ENCODE data around the gene GTF2A1. TPM values are rescaled to one million over a fixed set of nuclear protein-coding genes. Genes with fewer than 3 reads are reported as not detected.

GTF2A1 gene
- polyA plus RNA-seq, 1 of the 3 experiments (the other 2 are of a cell fraction) = 7.6 TPM

- H3K79me2 ChIP-seq (ENCODE audit: insufficient read depth) = no peaks in the 10 kb centered on the region
- WGBS (ENCODE audit: low lambda C conversion rate) = 21% methylated on average over 5 of the region's 5 CpGs
- no peaks in the 10 kb centered on the region for H3K4me1 ChIP-seq (ENCODE audit: control insufficient read depth in 1 of 2, insufficient read depth in 2 of 2, low read depth in 1 of 2, low read length in 1 of 2)
- no peak for DNase-seq
- H4K20me1 ChIP-seq (ENCODE audit: insufficient read depth) = no peaks in the 10 kb centered on the region
- H3K27ac ChIP-seq (ENCODE audit: low read depth in 2 of 2, low read length in 1 of 2) = no peak overlapping the region
- H3K9me2 ChIP-seq = no peaks in the 10 kb centered on the region
- no peak overlapping the region for H3K4me2 ChIP-seq
- no peak overlapping the region for H3K4me3 ChIP-seq (ENCODE audit: low read depth in 2 of 2, low read length in 1 of 2)
- TF ChIP-seq, protein P1, sequence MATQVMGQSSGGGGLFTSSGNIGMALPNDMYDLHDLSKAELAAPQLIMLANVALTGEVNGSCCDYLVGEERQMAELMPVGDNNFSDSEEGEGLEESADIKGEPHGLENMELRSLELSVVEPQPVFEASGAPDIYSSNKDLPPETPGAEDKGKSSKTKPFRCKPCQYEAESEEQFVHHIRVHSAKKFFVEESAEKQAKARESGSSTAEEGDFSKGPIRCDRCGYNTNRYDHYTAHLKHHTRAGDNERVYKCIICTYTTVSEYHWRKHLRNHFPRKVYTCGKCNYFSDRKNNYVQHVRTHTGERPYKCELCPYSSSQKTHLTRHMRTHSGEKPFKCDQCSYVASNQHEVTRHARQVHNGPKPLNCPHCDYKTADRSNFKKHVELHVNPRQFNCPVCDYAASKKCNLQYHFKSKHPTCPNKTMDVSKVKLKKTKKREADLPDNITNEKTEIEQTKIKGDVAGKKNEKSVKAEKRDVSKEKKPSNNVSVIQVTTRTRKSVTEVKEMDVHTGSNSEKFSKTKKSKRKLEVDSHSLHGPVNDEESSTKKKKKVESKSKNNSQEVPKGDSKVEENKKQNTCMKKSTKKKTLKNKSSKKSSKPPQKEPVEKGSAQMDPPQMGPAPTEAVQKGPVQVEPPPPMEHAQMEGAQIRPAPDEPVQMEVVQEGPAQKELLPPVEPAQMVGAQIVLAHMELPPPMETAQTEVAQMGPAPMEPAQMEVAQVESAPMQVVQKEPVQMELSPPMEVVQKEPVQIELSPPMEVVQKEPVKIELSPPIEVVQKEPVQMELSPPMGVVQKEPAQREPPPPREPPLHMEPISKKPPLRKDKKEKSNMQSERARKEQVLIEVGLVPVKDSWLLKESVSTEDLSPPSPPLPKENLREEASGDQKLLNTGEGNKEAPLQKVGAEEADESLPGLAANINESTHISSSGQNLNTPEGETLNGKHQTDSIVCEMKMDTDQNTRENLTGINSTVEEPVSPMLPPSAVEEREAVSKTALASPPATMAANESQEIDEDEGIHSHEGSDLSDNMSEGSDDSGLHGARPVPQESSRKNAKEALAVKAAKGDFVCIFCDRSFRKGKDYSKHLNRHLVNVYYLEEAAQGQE (IDR thresholded peaks at IDR 0.05; ENCODE audit: low read depth, low read length) = no peak
- TF ChIP-seq, protein P2, sequence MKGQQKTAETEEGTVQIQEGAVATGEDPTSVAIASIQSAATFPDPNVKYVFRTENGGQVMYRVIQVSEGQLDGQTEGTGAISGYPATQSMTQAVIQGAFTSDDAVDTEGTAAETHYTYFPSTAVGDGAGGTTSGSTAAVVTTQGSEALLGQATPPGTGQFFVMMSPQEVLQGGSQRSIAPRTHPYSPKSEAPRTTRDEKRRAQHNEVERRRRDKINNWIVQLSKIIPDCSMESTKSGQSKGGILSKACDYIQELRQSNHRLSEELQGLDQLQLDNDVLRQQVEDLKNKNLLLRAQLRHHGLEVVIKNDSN (IDR thresholded peaks at IDR 0.05; ENCODE audit: borderline replicate concordance, low read depth) = no peak
- TF ChIP-seq SMC3 (IDR thresholded peaks at IDR 0.05; ENCODE audit: low read depth, low read length) (no peak), MEF2A (IDR thresholded peaks at IDR 0.05; ENCODE audit: borderline replicate concordance, low read depth) (no peak), TEAD4 (IDR thresholded peaks at IDR 0.05; ENCODE audit: borderline replicate concordance, insufficient read depth) (no peak), GATA2 (CRISPR knock-in tag; IDR thresholded peaks at IDR 0.05) (no peak), POLR2AphosphoS5 (IDR thresholded peaks at IDR 0.05; ENCODE audit: low read depth, low read length) (no peak), JUND (IDR thresholded peaks at IDR 0.05) (no peak), RFX5 (IDR thresholded peaks at IDR 0.05; ENCODE audit: low read length) (no peak), MAX (IDR thresholded peaks at IDR 0.05; ENCODE audit: low read depth) (no peak), FOSL2 (IDR thresholded peaks at IDR 0.05; ENCODE audit: borderline replicate concordance, low read depth) (no peak)
- TF ChIP-seq, protein P3, sequence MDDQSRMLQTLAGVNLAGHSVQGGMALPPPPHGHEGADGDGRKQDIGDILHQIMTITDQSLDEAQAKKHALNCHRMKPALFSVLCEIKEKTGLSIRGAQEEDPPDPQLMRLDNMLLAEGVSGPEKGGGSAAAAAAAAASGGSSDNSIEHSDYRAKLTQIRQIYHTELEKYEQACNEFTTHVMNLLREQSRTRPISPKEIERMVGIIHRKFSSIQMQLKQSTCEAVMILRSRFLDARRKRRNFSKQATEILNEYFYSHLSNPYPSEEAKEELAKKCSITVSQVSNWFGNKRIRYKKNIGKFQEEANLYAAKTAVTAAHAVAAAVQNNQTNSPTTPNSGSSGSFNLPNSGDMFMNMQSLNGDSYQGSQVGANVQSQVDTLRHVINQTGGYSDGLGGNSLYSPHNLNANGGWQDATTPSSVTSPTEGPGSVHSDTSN (IDR thresholded peaks at IDR 0.05) = no peak
- no peaks in the 10 kb centered on the region for H3K9me3 ChIP-seq
- no peak overlapping the region for H3K9ac ChIP-seq
- H3K36me3 ChIP-seq (replicated peaks in 1 of 2; ENCODE audit: control insufficient read depth in 1 of 2, insufficient read depth in 2 of 2, low read length in 1 of 2) = no peaks in the 10 kb centered on the region
- H3K27me3 ChIP-seq (ENCODE audit: insufficient read depth) = no peaks in the 10 kb centered on the region
- H2AFZ ChIP-seq (ENCODE audit: low read depth) = no peak overlapping the region
- H3F3A ChIP-seq (replicated peaks; ENCODE audit: insufficient read depth) = no peaks in the 10 kb centered on the region
- ChIA-PET POLR2A (no interaction called here), CTCF (no interaction called here)
These were observed 93.0 kb downstream of the GTF2A1 start for GRCh38 chr14:81127785-81128184.

DNA sequence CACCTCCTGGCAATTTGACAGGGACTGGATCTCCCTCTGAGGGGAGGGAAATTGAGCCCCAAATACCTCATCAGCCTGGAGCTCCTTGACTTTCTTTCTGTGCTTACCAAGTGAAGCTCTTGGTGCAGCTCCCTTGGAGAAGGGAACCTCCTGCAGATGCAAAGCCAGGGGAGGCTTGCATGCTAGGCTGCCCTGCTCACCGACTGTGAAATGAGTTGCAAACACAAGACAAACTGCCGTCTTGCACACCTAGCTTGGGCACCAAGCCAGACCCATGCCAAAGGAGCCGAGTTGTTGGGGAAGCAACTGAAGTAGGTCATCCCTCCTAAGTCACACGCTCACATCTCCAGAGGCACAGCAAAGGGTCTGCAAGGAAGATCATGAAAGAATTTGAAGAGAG, 95.2 kb downstream of the GTF2A1 start:
- Histone ChIP-seq H3K9me3 (no peaks in the 10 kb centered on the region), H3K36me3 (replicated peaks in 1 of 2; ENCODE audit: control insufficient read depth in 1 of 2, insufficient read depth in 2 of 2, low read length in 1 of 2) (no peaks in the 10 kb centered on the region), H4K20me1 (ENCODE audit: insufficient read depth) (no peaks in the 10 kb centered on the region), H3K27ac (ENCODE audit: low read depth in 2 of 2, low read length in 1 of 2) (no peak overlapping the region), H3K4me1 (ENCODE audit: control insufficient read depth in 1 of 2, insufficient read depth in 2 of 2, low read depth in 1 of 2, low read length in 1 of 2) (no peaks in the 10 kb centered on the region), H3K27me3 (ENCODE audit: insufficient read depth) (no peaks in the 10 kb centered on the region), H2AFZ (ENCODE audit: low read depth) (no peak overlapping the region), H3F3A (replicated peaks; ENCODE audit: insufficient read depth) (no peaks in the 10 kb centered on the region), H3K4me2 (no peak overlapping the region), H3K79me2 (ENCODE audit: insufficient read depth) (no peaks in the 10 kb centered on the region), H3K4me3 (ENCODE audit: low read depth in 2 of 2, low read length in 1 of 2) (no peak overlapping the region), H3K9me2 (no peaks in the 10 kb centered on the region), H3K9ac (no peak overlapping the region)
- DNase-seq = no peak
- TF ChIP-seq, protein P4, sequence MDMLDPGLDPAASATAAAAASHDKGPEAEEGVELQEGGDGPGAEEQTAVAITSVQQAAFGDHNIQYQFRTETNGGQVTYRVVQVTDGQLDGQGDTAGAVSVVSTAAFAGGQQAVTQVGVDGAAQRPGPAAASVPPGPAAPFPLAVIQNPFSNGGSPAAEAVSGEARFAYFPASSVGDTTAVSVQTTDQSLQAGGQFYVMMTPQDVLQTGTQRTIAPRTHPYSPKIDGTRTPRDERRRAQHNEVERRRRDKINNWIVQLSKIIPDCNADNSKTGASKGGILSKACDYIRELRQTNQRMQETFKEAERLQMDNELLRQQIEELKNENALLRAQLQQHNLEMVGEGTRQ (IDR thresholded peaks at IDR 0.05; ENCODE audit: borderline replicate concordance, low read depth, low read length) = no peak
- TF ChIP-seq, protein P2 (IDR thresholded peaks at IDR 0.05; ENCODE audit: borderline replicate concordance, low read depth) = no peak
- TF ChIP-seq ELF1 (IDR thresholded peaks at IDR 0.05) = no peak
- no peak for TF ChIP-seq CHD2 (IDR thresholded peaks at IDR 0.05; ENCODE audit: low read length, partially characterized antibody)
- TF ChIP-seq SMC3 (IDR thresholded peaks at IDR 0.05; ENCODE audit: low read depth, low read length) = no peak
- ChIA-PET CTCF (no interaction called here), POLR2A (no interaction called here)
- 13% methylated on average over 4 of the region's 4 CpGs for WGBS (ENCODE audit: low lambda C conversion rate)

Measured in SK-N-SH (cell line).